Measurements from ENCODE around the gene SPTAN1. TPM values are rescaled to one million over a fixed set of nuclear protein-coding genes. Genes with fewer than 3 reads are reported as not detected.
"Not testable (repeated sequence)": the region's sequence is repeated elsewhere in the genome, so short reads cannot be mapped to it uniquely, and the experiment has no call there.

The SPTAN1 gene
- 114 and 119 TPM in 2 replicates for polyA plus RNA-seq (2013)

GRCh38 chr9:128552153-128552743 is at the start of gene SPTAN1:
SPTAN1 (plus strand) TSS chr9:128552587; CDS start chr9:128566741, 14,154 bp downstream.
- Histone ChIP-seq H3K4me3 (ENCODE audit: low read depth, low read length) (peak within 1 kb of the TSS; percentile 97), H3K27ac (ENCODE audit: low read depth, low read length) (peak within 1 kb of the TSS; percentile 88), H3K9me3 (ENCODE audit: insufficient read depth, low read depth, low read length) (no peaks in the 10 kb centered on the region), H3K9ac (ENCODE audit: low read length) (peak within 1 kb of the TSS; percentile 77), H3K36me3 (ENCODE audit: control insufficient read depth in 1 of 2, insufficient read depth in 2 of 2, low read length in 2 of 2) (no peaks in the 10 kb centered on the region), H3K27me3 (ENCODE audit: insufficient read depth, low read length) (no peaks in the 10 kb centered on the region), H2AK5ac (ENCODE audit: low read length) (peak within 1 kb of the TSS; percentile 54), H4K8ac (ENCODE audit: low read depth, low read length) (peak within 1 kb of the TSS; percentile 93), H3K79me2 (ENCODE audit: control insufficient read depth, insufficient read depth, low read length, poor library complexity) (peaks cover 7% of the 10 kb centered on the region), H3K23ac (ENCODE audit: low read length) (no peak within 1 kb of the TSS), H3K14ac (ENCODE audit: low read length) (peak within 1 kb of the TSS; percentile 91), H2BK120ac (ENCODE audit: insufficient read depth, low read length, poor library complexity) (peak within 1 kb of the TSS; percentile 64), H3K4me1 (ENCODE audit: control insufficient read depth in 1 of 2, insufficient read depth in 2 of 2, low read length in 2 of 2) (peaks cover 6 to 10% of the 10 kb centered on the region in 2 experiments), H2BK12ac (ENCODE audit: low read length) (no peak within 1 kb of the TSS), H4K12ac (ENCODE audit: low read depth, low read length) (peak within 1 kb of the TSS; percentile 71), H3K4ac (ENCODE audit: low read depth, low read length) (peak within 1 kb of the TSS; percentile 77), H2BK5ac (ENCODE audit: low read depth, low read length, poor library complexity) (peak within 1 kb of the TSS; percentile 84), H4K91ac (ENCODE audit: low read depth, low read length) (peak within 1 kb of the TSS; percentile 83), H3K18ac (ENCODE audit: low read length) (peak within 1 kb of the TSS; percentile 88), H3K4me2 (ENCODE audit: low read length) (peak within 1 kb of the TSS; percentile 93), H2AFZ (ENCODE audit: insufficient read depth, low read length, poor library complexity) (peak within 1 kb of the TSS; percentile 97), H3K79me1 (ENCODE audit: low read length) (peaks cover 12% of the 10 kb centered on the region)
- WGBS (ENCODE audit: extremely low coverage, insufficient coverage, insufficient read length) = no CpG with 5 or more reads among the region's 81 CpGs
- DNase-seq = peak; percentile 64 to 93

- not testable (repeated sequence) for H2BK5ac ChIP-seq (ENCODE audit: low read depth, low read length, poor library complexity); H3K4me1 ChIP-seq (ENCODE audit: control insufficient read depth in 1 of 2, insufficient read depth in 2 of 2, low read length in 2 of 2); H2BK12ac ChIP-seq (ENCODE audit: low read length); H3K14ac ChIP-seq (ENCODE audit: low read length); H3K4ac ChIP-seq (ENCODE audit: low read depth, low read length); H2BK120ac ChIP-seq (ENCODE audit: insufficient read depth, low read length, poor library complexity); H4K91ac ChIP-seq (ENCODE audit: low read depth, low read length); H3K18ac ChIP-seq (ENCODE audit: low read length); H3K4me2 ChIP-seq (ENCODE audit: low read length); H4K8ac ChIP-seq (ENCODE audit: low read depth, low read length); H2AK5ac ChIP-seq (ENCODE audit: low read length); H3K79me1 ChIP-seq (ENCODE audit: low read length); H3K27me3 ChIP-seq (ENCODE audit: insufficient read depth, low read length); H3K27ac ChIP-seq (ENCODE audit: low read depth, low read length); H3K4me3 ChIP-seq (ENCODE audit: low read depth, low read length); H4K12ac ChIP-seq (ENCODE audit: low read depth, low read length); H3K23ac ChIP-seq (ENCODE audit: low read length); H3K79me2 ChIP-seq (ENCODE audit: control insufficient read depth, insufficient read depth, low read length, poor library complexity); H3K9ac ChIP-seq (ENCODE audit: low read length); H3K9me3 ChIP-seq (ENCODE audit: insufficient read depth, low read depth, low read length); H2AFZ ChIP-seq (ENCODE audit: insufficient read depth, low read length, poor library complexity)
- peaks cover 21 to 23% of the 10 kb centered on the region in 2 experiments for H3K36me3 ChIP-seq (ENCODE audit: control insufficient read depth in 1 of 2, insufficient read depth in 2 of 2, low read length in 2 of 2)
- DNase-seq = peak in 1 of 2 donors; percentile 2
- WGBS (ENCODE audit: extremely low coverage, insufficient coverage, insufficient read length) = no CpG with 5 or more reads among the region's 14 CpGs
Measured at GRCh38 chr9:128503415-128503825, 49.0 kb upstream of the SPTAN1 start.

- H2BK12ac ChIP-seq (ENCODE audit: low read length) = no peak overlapping the region
- H2BK5ac ChIP-seq (ENCODE audit: low read depth, low read length, poor library complexity) = no peak overlapping the region
Measured at GRCh38 chr9:128503870-128504269, 48.5 kb upstream of the SPTAN1 start.

GRCh38 chr9:128504485-128505413 is 47.6 kb upstream of the SPTAN1 start, which contains the start of gene GLE1:
GLE1 (plus strand) TSS chr9:128504719; CDS start chr9:128504806, 87 bp downstream.
- Histone ChIP-seq H3K9me3 (ENCODE audit: insufficient read depth, low read depth, low read length) (no peaks in the 10 kb centered on the region), H4K91ac (ENCODE audit: low read depth, low read length) (peak within 1 kb of the TSS; percentile 50), H2BK5ac (ENCODE audit: low read depth, low read length, poor library complexity) (peak within 1 kb of the TSS; percentile 39), H3K18ac (ENCODE audit: low read length) (peak within 1 kb of the TSS; percentile 79), H3K36me3 (ENCODE audit: control insufficient read depth in 1 of 2, insufficient read depth in 2 of 2, low read length in 2 of 2) (peaks cover 9 to 17% of the 10 kb centered on the region in 2 experiments), H3K9ac (ENCODE audit: low read length) (peak within 1 kb of the TSS; percentile 80), H3K4ac (ENCODE audit: low read depth, low read length) (peak within 1 kb of the TSS; percentile 59), H3K4me1 (ENCODE audit: control insufficient read depth in 1 of 2, insufficient read depth in 2 of 2, low read length in 2 of 2) (peaks cover 0 to 2% of the 10 kb centered on the region in 2 experiments), H2BK120ac (ENCODE audit: insufficient read depth, low read length, poor library complexity) (peak within 1 kb of the TSS; percentile 40), H3K27ac (ENCODE audit: low read depth, low read length) (peak within 1 kb of the TSS; percentile 20), H4K8ac (ENCODE audit: low read depth, low read length) (peak within 1 kb of the TSS; percentile 92), H3K27me3 (ENCODE audit: insufficient read depth, low read length) (no peaks in the 10 kb centered on the region), H2BK12ac (ENCODE audit: low read length) (no peak within 1 kb of the TSS), H3K4me3 (ENCODE audit: low read depth, low read length) (peak within 1 kb of the TSS; percentile 95), H3K79me2 (ENCODE audit: control insufficient read depth, insufficient read depth, low read length, poor library complexity) (no peaks in the 10 kb centered on the region), H2AK5ac (ENCODE audit: low read length) (no peak within 1 kb of the TSS), H3K79me1 (ENCODE audit: low read length) (peaks cover 3% of the 10 kb centered on the region), H4K12ac (ENCODE audit: low read depth, low read length) (peak within 1 kb of the TSS; percentile 83), H3K4me2 (ENCODE audit: low read length) (peak within 1 kb of the TSS; percentile 92), H2AFZ (ENCODE audit: insufficient read depth, low read length, poor library complexity) (peak within 1 kb of the TSS; percentile 94), H3K23ac (ENCODE audit: low read length) (no peak within 1 kb of the TSS), H3K14ac (ENCODE audit: low read length) (peak within 1 kb of the TSS; percentile 86)
- WGBS (ENCODE audit: extremely low coverage, insufficient coverage, insufficient read length) = no CpG with 5 or more reads among the region's 64 CpGs
- DNase-seq = peak; percentile 92 to 99

More at GRCh38 chr9:128503870-128504269, 48.5 kb upstream of the SPTAN1 start:
- peak overlapping the region; percentile 12 for H4K12ac ChIP-seq (ENCODE audit: low read depth, low read length)
- H3K27ac ChIP-seq (ENCODE audit: low read depth, low read length) = no peak overlapping the region
- no peaks in the 10 kb centered on the region for H3K79me2 ChIP-seq (ENCODE audit: control insufficient read depth, insufficient read depth, low read length, poor library complexity)
- peak in 1 of 2 donors; percentile 31 for DNase-seq
- H3K4me2 ChIP-seq (ENCODE audit: low read length) = peak overlapping the region; percentile 13
- no peak overlapping the region for H2AK5ac ChIP-seq (ENCODE audit: low read length)
- no peak overlapping the region for H3K4ac ChIP-seq (ENCODE audit: low read depth, low read length)
- H3K9ac ChIP-seq (ENCODE audit: low read length) = no peak overlapping the region
- H3K23ac ChIP-seq (ENCODE audit: low read length) = no peak overlapping the region
- H2AFZ ChIP-seq (ENCODE audit: insufficient read depth, low read length, poor library complexity) = peak overlapping the region; percentile 64
- H3K14ac ChIP-seq (ENCODE audit: low read length) = no peak overlapping the region
- peaks cover 0 to 2% of the 10 kb centered on the region in 2 experiments for H3K4me1 ChIP-seq (ENCODE audit: control insufficient read depth in 1 of 2, insufficient read depth in 2 of 2, low read length in 2 of 2)
- peak overlapping the region; percentile 53 for H4K8ac ChIP-seq (ENCODE audit: low read depth, low read length)
- H3K36me3 ChIP-seq (ENCODE audit: control insufficient read depth in 1 of 2, insufficient read depth in 2 of 2, low read length in 2 of 2) = peaks cover 16 to 20% of the 10 kb centered on the region in 2 experiments
- no peak overlapping the region for H2BK120ac ChIP-seq (ENCODE audit: insufficient read depth, low read length, poor library complexity)
- no CpG with 5 or more reads among the region's 11 CpGs for WGBS (ENCODE audit: extremely low coverage, insufficient coverage, insufficient read length)
- H3K18ac ChIP-seq (ENCODE audit: low read length) = no peak overlapping the region
- H3K9me3 ChIP-seq (ENCODE audit: insufficient read depth, low read depth, low read length) = no peaks in the 10 kb centered on the region
- H3K79me1 ChIP-seq (ENCODE audit: low read length) = peaks cover 3% of the 10 kb centered on the region
- no peak overlapping the region for H3K4me3 ChIP-seq (ENCODE audit: low read depth, low read length)
- H4K91ac ChIP-seq (ENCODE audit: low read depth, low read length) = no peak overlapping the region
- no peaks in the 10 kb centered on the region for H3K27me3 ChIP-seq (ENCODE audit: insufficient read depth, low read length)
